GM18873 (cell line): ENCODE data around the gene CHRNA7.

Source experiments
- ATAC-seq: cut with Tn5 transposase; IDR thresholded peaks from one replicate; pipeline ENCODE4 v1.9.1; 2021; ENCODE audit warnings: mild to moderate bottlenecking, moderate library complexity, moderate number of reproducible peaks; ENCODE audit not compliant: unreplicated experiment, low FRiP score

CHRNA7 gene

DNA sequence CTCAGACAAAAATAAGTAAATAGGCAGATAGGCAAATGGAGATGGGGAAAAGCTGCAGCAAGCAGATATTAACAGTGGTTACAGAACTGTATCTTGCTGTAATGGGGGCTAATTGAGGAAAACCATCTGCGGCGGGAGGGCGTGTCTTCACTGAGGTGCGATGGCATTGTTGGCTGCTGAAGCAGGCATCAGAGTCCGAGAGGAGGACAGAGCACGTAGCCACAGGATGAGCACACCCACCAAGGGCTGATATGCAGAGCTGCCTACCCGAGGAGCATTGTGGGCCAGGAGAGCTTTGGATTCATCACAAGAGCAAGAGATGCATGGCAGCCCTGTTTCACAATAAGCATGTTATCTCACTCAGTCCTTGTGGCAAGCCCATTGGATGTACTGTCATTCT, 30.4 kb downstream of the CHRNA7 start:
- ATAC-seq, result no peak

DNA sequence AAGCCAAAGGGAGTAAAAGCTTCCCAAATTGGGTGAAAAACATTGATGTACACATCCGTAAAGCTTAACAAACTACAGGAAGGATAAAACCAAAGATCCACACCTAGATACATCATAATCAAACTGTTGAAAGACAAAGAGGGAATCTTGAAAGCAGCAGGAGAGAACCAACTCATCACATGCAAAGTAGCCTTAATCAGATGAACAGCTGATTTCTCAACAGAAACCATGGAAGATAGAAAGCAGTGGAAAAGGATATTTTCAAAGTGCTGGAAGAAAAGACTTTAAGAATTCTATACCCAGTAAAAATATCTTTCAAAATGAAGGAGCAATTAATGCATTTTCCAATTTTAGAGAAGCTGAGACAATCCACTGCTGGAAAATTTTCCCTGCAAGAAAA, 36.8 kb downstream of the CHRNA7 start:
- no peak for ATAC-seq

DNA sequence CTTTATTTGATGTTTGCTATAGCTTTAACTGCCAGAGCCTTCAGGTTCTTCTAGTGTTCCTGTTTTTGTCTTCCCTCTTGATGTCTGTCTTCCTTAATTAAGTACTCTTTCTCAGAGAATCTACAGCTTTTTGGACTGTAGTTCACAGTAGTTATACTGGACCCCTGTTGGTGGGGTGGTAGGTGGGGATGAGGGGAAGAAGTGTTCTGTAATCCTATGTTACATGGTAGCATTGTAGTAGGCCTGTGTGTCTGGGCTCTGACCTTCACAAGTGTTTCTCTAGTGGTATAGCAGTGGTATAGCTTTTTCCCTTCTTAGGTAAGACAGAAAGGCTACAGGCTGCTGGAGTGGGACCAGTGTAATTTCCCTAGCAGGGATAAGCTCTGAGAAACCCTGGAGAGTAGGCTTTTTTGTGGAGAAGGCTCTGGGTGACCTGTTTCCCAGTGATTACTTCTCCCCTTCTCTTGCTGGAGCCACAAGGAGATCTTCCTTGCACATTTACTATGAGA, 59.6 kb downstream of the CHRNA7 start:
- no peak for ATAC-seq

DNA sequence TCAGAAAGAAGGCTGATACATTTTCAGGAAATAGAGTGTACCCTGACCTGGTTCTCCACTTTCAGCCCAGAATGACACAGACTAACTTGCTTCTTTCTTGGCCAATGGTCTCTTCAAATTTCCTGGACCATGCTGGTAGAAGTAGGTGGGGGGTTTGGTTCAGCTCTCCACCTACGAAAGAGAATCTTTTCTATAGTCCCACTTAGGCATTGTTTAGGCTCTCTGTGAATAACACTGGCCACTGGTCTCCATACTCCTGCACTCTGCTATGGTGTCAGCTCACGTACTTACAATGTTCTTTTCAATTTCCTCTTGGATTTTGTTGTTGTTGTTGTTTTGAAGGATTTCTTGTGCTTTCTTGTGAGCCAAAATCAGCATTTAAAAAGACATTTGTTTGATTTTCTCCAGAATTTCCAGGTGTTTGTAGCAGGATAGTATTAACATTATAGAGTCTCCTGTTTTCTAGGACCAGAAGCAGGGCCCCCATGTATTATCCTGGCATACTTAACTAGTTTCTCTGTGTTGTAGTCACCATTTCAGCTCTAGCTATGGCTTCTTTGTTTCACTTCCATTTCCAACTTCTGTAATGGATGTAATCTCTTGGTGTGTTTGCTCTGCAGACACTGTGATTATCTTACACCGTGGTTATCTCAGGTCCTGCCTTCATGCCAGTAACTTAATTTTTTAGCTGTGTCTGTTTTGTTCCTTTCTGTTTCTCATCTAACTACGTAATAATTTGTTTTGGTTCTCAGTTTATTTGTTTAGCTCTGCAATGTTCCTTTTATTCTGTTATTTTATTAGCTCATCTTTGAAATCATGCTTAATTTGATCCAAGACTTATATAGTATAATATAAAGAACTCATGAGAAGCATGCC, 61.4 kb downstream of the CHRNA7 start:
- ATAC-seq, result no peak

DNA sequence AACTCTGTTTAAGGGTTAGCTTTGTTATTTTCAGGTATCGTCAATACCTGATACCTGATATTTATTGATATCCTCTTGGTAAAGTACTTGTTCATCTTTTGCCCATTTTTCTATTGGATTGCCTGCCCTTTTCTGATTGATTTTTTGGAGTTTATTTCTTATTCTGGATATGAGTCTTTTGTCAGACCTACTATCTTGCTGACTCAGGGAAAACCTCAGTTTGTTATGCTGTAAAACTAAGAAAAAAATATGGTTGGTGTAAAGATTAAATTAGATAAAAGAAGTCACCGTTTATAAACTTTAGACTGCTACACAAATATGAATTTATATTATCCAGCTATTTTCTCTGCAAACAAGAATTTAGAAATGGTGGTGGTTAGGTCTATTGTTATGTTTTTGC, 65.9 kb downstream of the CHRNA7 start:
- no peak for ATAC-seq

DNA sequence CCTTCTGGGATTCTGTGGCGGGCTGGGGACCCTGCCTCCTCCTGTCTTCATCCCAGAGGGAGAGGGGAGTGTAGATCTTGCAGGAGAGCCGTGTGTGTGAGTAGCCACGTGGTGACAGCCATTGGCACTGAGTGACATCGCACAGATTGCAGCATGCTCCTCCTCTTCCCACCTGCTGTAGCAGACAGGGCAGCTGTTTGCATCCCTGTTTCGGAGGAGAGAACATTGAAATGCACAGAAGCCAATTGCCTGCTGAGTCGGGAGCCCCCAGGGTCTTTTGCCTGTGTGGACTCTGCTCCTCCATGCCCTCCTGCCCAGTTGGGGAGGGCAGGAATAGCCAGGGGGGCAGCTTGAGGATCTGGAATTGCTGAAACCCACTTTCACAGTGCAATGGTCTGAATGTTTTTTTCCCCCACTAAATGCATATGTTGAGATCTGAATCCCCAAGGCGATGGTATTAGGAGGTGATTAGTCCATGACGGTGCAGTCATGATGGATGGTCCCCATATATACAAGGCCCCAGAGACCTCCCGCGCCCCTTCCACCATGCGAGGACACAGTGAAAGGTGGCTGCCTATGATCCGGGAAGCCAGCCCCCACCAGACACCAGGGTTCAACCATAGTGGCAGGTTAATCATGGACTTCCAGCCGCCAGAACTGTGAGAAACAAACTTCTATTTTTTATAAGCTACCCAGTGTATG, 66.8 kb downstream of the CHRNA7 start:
- ATAC-seq, result no peak

DNA sequence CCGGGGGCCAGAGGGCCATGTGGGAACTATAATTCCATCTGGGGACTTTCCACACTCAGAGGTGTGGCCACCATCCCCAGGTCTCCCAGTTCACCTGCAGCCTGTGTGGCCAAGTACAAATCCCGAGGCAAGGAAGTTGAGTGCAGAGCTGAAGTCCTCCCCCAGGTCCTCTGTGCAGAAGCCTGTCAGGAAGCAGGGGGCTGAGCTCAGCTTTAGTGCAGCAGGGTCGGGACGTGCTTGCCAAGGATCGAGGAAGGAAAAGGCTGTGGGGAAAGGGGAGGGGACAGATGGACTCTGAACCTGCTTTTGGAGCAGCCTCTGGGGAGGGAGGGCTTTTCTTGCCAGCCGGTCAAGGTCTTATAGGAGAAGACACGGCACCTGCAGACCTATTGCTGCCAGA, 67.7 kb downstream of the CHRNA7 start:
- ATAC-seq, result no peak

DNA sequence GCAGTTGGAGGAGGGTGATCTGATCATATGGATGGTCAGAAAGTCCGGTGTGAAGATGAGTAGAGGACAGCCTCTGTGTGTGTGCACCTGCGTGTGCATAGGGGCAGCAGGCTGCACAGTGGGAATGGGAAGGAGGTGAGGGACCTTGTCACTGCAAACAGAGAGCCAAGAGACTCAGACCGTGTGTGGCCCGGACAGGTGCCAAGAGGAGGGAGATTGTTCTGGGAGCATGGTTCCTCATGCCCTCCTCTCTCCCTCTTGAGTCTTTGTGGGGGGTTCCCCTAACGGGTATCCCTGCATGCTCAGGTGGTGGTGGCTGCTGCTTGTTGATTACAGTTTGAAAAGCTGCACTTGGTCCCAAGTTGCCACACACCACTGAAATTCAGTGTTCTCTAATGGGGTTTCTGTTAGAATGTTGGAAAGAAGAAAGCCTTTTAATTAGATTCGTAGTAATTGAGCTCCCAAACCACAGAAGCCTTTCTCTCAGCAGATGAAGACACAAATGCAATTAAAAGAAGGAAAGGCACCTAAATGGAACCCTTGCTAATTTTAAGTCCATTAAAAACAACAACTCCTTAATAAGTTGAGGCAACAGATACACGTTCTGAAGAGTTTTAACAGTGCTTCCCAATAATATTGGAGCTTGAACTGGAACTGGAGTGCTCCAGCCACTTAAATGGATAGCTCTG, 68.9 kb downstream of the CHRNA7 start:
- ATAC-seq, result no peak

DNA sequence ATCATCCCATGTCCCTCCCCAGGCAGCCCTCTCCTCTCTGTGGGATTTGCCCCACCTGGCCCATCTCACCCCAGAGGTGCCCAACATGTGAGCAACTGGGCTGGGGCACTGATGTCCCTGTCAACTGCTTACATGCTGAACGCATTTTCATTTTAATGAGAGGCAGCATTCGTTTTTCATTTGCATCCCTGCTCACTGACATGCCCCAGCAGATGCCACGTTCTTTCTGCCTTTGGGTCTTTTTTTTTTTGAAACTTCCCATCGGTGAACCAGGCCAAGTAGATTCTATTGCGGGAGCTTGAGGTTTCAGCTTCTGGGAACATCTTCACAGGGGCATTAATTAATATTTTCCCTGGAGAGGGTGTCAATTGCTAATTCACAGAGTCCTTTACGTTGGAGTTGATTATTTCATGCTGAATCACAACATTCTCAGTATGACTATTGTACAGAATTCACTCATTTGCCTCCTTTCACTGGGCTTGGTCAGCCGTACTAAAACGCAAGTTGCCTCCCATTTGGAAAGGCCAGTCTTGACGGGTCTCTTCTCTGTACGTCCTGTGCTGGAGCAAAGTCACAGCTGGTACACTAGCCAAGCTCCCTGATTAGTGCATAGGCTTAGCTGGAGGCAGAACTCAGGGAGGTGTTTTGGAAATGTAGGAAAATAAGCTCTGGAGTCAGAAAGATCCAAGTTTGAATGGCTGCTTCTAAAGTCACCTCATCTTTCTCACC, 69.8 kb downstream of the CHRNA7 start:
- ATAC-seq, result no peak

DNA sequence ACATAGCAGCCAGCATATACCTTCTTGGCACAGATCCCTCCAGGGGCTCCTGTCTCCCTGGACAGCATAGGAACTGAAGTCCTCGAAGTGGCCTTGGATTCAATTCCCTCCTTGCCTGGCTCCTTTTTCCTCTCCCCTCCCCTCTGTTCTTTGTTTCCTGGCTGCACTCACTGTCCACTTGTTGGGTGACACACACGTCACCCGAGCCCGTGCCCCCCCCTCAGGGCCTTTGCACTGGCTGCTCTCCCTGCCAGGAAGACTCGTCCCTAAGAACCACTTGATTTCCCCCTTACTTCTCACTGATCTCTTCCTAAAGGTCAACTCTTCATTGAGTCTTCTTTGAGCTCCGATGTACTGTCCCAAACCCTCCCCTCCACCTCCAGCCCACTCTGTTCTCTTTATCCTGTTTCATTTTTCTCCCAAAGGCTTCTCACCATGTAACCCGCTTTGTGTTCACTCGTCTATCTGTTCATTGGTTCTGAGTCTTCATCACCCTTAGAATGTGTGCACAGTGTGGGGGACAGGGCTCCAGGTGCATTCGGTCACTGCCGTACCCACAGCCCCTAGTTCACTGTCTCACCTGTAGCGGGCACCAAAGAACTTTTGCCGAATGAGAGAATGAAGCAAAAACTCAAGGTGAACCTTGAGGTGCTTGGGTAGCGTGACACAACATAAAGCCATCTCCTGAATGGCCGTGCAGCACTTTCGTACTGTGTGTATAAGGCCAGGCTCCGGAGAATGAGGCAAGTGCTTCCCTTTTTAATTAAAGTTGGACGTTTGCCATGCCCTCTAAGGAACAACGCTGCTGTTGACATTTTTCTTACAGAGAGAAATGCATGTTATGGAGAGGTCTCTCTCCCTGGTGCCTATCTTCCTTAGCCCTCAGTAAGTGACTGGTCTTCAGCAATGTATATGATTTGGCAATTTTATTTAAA, 74.0 kb downstream of the CHRNA7 start:
- ATAC-seq, result no peak

DNA sequence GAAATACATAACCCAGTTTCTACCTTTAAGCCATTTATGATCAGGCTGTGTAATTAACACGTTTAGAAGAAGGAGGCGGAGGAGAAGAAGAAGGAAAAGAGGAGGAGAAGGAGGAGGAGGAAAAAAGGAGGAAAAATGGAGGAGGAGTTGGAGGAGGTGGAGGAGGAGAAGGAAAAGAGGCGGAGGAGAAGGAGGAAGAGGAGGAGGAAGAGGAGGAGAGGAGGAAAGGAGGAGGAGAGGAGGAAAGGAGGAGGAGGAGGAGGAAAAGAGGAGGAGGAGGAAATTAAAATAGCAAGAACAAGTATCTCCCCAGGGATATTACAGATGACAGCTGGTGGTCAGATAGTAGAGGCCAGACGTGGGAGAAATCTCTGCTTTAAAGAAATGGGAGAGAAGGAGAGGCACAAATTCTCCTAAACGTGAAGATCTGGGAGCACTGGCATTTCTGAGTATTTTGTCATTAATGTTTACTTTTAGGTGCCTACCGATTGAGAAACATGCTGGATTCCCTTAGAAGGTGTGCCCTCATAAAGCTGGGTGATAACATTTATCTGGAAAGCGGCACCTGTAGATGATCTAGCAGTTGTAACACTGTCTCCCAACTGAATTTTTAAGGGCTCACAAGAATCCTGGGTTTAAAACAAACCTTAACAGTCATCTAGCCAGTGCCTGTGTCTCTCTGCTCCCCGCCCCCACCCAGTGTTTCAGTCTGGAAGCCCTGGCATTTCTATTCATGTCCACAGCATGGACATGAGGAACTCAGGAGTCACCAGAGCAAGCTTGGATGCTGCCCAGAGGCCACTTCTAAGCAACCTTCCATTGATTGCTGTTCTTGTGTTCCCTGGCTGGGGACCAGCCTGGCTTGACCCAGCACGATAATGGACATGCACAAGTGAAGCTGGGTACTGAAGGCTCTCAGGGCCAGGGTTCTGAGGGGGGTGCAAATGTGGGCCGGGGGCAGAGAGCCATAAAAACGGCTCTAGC, 75.2 kb downstream of the CHRNA7 start:
- ATAC-seq, result no peak

DNA sequence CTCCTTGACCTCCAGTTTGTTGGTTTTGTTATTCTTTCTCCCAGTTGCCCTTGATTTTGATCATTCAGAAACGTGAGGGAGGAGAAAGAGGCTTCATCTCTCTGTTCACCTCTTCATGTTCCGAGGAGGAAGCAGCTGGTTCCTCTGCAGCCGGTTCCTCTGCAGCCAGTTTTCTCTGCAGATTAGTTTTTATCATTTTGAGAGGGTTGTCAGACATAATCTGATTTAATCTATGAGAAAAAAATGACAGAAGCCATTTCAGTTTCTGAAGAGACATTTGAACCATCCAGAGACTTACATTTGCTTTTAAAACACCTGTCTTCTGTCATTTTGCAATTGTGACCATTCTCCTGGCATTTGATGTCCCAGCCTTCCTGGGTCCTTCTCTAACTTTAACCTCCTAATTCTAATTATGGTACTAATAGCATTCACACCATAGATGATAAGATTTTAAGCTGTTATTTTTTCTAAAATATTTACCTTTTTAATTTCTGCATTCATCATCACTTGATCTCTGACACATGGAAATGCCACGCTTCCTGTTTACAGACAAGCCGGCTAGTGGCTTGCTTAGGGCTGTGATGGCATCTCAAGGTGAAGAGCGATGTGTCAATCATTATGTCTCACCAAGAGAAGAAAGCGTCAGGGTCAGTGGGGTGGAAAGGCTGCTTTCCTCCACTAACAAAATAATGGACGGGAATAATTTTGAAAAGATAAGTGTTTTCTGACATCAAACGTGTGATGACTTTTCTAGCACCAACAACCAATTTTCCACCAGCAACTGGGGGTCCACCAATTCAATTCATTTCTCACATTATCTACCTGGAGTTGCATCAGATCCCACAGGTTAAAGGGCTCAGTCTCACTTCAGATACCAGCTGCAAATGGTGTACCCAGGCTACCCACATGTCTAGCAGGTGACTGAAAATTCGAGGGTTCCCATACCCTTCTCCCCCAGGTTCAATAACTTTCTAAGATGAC, 76.4 kb downstream of the CHRNA7 start:
- ATAC-seq, result no peak

DNA sequence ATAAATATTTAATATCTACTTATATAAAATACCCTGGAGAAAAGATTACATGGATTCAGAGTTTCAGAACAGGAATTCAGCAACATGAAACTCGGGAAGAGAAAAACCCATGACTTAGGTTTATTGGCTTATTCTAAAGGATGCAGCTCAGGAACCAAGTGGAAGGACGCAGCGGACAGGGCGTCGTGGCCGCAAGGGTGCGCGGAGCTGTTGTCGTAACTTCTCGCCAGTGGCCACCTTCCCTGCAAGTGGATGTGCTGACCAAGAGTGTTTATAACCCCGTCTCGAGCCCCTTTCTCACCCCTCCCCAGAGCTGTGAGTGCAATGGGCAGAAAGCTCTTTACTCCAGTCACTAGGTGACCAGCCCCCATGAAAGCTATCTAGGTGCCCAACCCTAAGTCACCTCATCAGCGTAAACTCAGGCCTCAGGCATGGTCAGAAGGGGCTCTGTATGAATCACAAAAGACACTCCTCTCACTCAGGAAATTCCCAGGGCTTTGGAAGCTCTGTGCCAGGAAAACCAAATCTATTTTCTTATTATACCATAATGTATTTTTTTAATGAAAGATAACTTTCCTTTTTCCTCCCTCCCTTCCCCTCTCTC, 77.3 kb downstream of the CHRNA7 start:
- ATAC-seq, result no peak

DNA sequence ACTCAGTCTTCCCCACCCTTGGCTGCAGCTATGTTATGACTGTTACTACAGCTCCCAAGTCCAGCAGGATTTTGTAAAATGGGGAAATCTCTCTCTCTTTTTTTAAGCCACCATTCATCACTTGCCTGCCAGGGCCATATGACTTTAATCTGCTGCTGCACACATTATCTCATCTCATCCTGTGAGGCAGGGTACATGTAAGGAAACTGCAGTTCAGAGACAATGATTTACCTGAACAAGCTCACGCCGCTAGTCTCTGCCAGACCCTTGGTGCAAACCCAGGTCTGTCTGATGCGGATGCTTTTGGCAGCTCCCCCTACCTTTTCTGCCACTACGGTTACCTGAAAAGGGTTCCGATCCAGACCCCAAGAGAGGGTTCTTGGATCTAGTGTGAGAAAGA, 78.3 kb downstream of the CHRNA7 start:
- ATAC-seq, result no peak

DNA sequence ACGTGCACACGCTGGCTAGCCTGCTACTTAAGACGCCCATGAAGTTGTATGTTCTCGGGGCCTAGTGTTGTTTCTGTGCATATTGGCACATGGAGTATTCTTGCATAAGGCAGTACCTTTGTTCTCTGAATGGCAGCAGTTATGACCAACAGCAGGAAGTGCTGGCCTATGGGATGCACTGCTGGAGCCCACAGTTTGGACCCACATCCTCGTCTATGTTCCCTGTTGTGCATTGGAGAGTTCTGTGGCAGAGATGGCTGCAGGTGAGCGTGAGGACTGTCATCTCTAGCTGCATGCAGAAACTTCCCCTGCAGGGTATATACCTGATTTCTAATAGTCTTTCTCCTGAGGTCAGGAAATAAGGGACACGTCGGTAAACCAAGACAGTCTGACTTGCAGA, 81.8 kb downstream of the CHRNA7 start:
- no peak for ATAC-seq

DNA sequence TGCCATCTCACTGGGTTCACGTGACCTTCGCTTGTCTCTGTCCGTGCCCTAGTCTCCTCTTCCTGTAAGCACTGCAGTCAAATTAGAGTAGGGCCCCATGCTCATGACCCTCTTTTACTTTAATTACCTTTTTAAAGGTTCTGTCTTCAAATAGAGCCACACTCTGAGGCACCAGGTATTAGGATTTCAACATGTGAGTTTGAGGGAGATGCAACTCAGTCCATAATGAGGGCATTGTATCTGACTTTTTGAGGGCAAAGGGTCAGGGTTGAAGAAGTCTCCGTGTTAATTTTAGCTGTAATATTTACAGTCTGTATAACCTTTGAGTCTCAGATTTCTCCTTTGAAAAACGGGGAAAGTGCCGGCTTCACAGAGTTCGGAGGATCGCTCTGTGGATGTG, 82.9 kb downstream of the CHRNA7 start:
- ATAC-seq, result no peak

DNA sequence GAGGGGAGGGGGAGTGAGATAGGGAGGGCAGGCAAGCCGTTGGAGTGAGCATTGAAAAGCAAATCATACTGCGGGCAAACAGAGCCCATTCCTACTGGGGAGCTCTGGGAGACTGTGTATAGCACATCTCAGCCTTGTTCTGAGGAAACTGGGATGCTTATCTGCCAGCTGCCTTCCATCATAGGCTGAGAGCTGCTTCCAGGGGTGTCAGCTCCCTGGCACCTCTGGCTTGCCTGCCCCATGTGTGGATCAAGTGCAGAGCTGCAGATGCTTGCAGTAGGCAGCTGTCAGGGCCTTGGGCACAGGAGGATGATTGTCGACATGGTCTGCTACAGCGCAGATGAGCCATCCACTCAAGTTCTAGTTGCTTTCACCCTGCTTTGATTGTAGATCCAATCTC, 86.8 kb downstream of the CHRNA7 start:
- ATAC-seq, result no peak
